ENCODE data around the gene KIAA0825.

KIAA0825 gene

GRCh38 chr5:94218374-94218773, 400.0 kb downstream of the KIAA0825 start:
- H2AFZ ChIP-seq (ENCODE audit: low read length): no peak overlapping the region

GRCh38 chr5:94217745-94218144, 400.7 kb downstream of the KIAA0825 start:
- Histone ChIP-seq H3K9ac (ENCODE audit: low read length) (no peak overlapping the region), H3K36me3 (ENCODE audit: insufficient read depth, low read length) (no peaks in the 10 kb centered on the region), H3K27ac (ENCODE audit: low read depth, low read length, poor library complexity, severe bottlenecking) (no peak overlapping the region), H2AFZ (ENCODE audit: low read length) (no peak overlapping the region), H4K20me1 (ENCODE audit: insufficient read depth, low read length) (no peaks in the 10 kb centered on the region), H3F3A (ENCODE audit: insufficient read depth, low read length) (no peaks in the 10 kb centered on the region), H3K79me2 (ENCODE audit: insufficient read depth, low read length) (no peaks in the 10 kb centered on the region), H3K27me3 (ENCODE audit: insufficient read depth, low read length) (no peaks in the 10 kb centered on the region), H3K4me1 (ENCODE audit: insufficient read depth, low read length, severe bottlenecking) (no peaks in the 10 kb centered on the region), H3K9me2 (ENCODE audit: low read depth, low read length) (no peaks in the 10 kb centered on the region), H3K4me2 (ENCODE audit: low read length) (no peak overlapping the region), H3K9me3 (ENCODE audit: low read length) (no peaks in the 10 kb centered on the region), H3K4me3 (ENCODE audit: low read depth, low read length, poor library complexity, severe bottlenecking) (no peak overlapping the region)
- TF ChIP-seq CTCF (IDR thresholded peaks at IDR 0.05; ENCODE audit: low read length) (no peak), EZH2 (IDR thresholded peaks at IDR 0.05; ENCODE audit: borderline replicate concordance, low read length) (no peak)

More at GRCh38 chr5:94218374-94218773, 400.0 kb downstream of the KIAA0825 start:
- Histone ChIP-seq H3K4me3 (ENCODE audit: low read depth, low read length, poor library complexity, severe bottlenecking) (no peak overlapping the region), H3K79me2 (ENCODE audit: insufficient read depth, low read length) (no peaks in the 10 kb centered on the region), H4K20me1 (ENCODE audit: insufficient read depth, low read length) (no peaks in the 10 kb centered on the region), H3K9me3 (ENCODE audit: low read length) (no peaks in the 10 kb centered on the region), H3K36me3 (ENCODE audit: insufficient read depth, low read length) (no peaks in the 10 kb centered on the region), H3K4me2 (ENCODE audit: low read length) (no peak overlapping the region), H3F3A (ENCODE audit: insufficient read depth, low read length) (no peaks in the 10 kb centered on the region), H3K9ac (ENCODE audit: low read length) (no peak overlapping the region), H3K27me3 (ENCODE audit: insufficient read depth, low read length) (no peaks in the 10 kb centered on the region), H3K9me2 (ENCODE audit: low read depth, low read length) (no peaks in the 10 kb centered on the region), H3K27ac (ENCODE audit: low read depth, low read length, poor library complexity, severe bottlenecking) (no peak overlapping the region), H3K4me1 (ENCODE audit: insufficient read depth, low read length, severe bottlenecking) (no peaks in the 10 kb centered on the region)
- TF ChIP-seq CTCF (IDR thresholded peaks at IDR 0.05; ENCODE audit: low read length) (no peak), EZH2 (IDR thresholded peaks at IDR 0.05; ENCODE audit: borderline replicate concordance, low read length) (no peak)

- Histone ChIP-seq H3K27me3 (ENCODE audit: insufficient read depth, low read length) (no peaks in the 10 kb centered on the region), H3K36me3 (ENCODE audit: insufficient read depth, low read length) (no peaks in the 10 kb centered on the region), H3K4me2 (ENCODE audit: low read length) (no peak overlapping the region), H3K4me3 (ENCODE audit: low read depth, low read length, poor library complexity, severe bottlenecking) (no peak overlapping the region), H3K9me2 (ENCODE audit: low read depth, low read length) (no peaks in the 10 kb centered on the region), H3K27ac (ENCODE audit: low read depth, low read length, poor library complexity, severe bottlenecking) (no peak overlapping the region), H4K20me1 (ENCODE audit: insufficient read depth, low read length) (no peaks in the 10 kb centered on the region), H3F3A (ENCODE audit: insufficient read depth, low read length) (no peaks in the 10 kb centered on the region), H2AFZ (ENCODE audit: low read length) (no peak overlapping the region), H3K9me3 (ENCODE audit: low read length) (no peaks in the 10 kb centered on the region), H3K9ac (ENCODE audit: low read length) (no peak overlapping the region), H3K79me2 (ENCODE audit: insufficient read depth, low read length) (no peaks in the 10 kb centered on the region), H3K4me1 (ENCODE audit: insufficient read depth, low read length, severe bottlenecking) (no peaks in the 10 kb centered on the region)
- TF ChIP-seq CTCF (IDR thresholded peaks at IDR 0.05; ENCODE audit: low read length) (no peak), EZH2 (IDR thresholded peaks at IDR 0.05; ENCODE audit: borderline replicate concordance, low read length) (no peak)
These were observed 401.2 kb downstream of the KIAA0825 start for GRCh38 chr5:94217216-94217615.
